Stimulated activated CD4-positive, alpha-beta T cell treated with anti-CD3 and anti-CD28 coated beads, Interleukin-15, amount 100 ng/mL, for 48 hours (primary cell): ENCODE results near the gene RAVER2.

ENCODE experiments used
- DNase-seq, 2 donors: peaks; one replicate each; pipeline ENCODE4 v3.0.0-alpha.2; 2020; ENCODE audit warnings: low read depth in 2 of 2

The RAVER2 gene

DNA sequence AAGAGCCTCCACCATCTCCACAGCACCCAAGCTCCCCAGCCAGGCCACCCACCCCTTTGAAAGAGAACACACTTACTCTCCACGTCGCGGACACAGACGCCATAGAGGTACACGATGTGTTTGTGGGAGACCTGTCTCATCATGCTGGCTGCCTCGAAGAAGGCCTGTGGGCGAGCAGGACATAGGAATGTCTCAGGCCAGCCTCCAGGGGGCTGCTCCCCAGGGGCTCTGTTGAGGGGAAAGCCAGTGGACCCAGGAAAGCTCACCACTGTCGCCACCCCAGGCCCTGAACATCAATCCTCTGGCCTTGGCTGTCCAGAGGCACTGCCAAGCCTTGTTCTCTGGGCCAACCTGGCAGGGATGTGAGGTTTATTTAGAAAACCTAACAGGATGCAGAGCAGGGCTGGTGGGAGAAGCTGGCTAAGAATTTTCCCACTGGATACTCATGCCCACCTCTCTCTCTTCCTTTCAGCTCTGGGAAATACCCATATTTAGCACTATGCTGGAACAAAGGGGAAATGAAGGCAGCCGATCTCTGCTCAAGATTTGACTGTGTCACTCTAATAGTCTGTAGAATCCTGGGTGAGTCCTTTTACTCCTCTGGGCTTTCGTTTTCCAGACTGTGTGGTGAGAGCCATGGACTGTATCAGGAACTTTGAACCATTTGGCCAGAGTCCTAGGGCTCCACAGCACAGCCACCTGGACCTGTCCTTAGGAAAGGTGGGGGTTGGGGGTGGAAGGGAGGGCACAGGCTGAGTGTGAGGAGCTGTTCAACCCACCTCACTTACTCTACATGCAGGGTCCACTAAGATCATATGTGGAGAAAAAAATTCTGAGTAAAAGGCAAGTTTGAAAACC lies 101.9 kb downstream of the RAVER2 start:
- no peak for DNase-seq

DNA sequence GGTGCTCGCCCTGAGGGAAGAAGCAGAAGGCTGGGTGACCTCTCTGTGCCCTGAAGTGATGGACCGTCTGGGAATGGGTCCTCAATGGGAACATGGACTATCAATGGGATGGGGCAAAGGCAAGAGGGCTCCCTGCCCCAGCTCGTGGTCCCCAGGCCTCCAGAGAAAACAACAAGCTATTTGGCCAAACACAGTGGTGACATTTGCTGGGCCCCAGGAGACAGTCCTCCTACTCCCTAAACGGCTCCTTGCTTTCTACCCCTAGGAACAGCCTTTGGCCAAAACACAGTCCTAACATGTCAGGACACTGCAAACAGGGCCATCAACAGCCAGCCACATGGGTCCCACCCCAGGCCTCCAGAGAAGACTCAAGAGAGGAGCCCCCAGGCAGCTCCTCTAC lies 102.8 kb downstream of the RAVER2 start:
- DNase-seq: no peak

DNA sequence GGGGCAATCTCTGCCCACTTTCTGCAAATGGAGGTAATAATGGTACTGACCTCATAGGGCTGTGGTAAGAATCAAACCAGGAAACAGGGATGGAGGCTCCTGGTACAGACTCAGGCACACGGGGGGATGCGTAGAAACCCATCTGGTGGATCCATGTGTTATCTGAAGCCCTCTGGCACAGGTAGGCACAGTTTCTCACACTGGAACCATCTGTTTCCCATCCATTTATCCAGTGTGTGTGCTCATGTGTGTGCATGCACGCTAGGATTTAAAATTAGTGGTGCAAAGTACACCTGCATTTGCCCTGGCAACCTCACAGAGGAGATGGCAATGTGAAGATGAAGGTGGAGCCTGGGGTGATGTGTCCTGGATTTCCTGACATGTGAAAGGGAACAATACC lies 103.3 kb downstream of the RAVER2 start:
- no peak for DNase-seq

DNA sequence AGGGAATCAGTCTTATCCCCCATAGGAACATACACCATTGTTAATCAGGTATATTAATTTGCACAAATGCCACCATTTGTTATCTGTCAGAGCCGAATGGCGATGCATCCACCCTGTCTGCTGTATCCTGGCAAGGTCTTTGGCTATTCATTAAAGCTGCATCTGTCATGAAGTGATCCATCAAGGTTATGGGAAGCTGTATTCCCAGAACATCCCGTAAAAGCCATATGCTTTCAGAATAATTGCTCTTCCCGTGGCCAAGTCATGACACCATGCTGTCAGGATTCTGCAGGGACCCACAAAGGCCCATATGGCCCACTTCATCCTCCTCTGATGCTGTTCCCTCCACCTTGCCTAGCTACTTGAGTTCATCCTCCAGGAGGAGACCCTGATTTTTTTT lies 103.9 kb downstream of the RAVER2 start:
- no peak for DNase-seq

DNA sequence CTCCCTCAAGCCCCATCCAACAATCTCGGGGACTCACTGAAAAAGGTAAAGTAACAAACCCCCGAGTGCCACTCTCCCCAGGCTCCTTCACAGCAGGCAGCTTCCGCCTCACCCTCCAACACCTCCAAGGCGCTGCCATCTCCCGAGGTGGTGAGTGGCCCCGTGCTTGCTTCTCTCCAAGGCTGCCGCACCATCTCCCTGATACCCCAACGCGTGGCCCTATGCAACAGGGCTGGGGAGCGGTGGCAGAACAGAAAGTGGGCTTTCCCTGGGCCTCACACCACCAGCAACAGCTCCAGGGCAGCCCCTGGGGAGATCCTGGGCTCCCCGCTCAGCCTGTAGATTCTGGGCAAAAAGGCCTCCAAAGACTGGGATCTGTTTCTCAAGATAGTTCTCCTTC lies 105.1 kb downstream of the RAVER2 start:
- no peak for DNase-seq

DNA sequence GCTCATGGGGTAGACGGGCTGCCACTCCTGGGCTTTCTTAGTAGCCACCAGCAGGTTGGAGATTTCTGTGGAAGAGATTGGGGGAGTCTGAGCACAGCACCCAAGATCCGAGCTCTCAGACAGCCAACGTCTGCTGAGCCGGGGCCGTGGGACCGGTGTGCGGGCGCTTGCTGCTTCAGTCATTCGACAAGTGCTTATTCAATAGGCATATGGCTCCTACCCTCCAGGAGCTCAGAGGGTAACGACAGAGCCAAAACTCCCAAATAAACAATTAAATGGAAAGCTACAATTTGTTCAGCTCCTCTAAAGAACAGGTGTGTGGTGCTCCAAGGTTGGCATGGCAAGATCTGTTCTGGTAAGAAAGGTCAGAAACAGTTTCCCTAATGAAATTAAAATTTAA lies 106.0 kb downstream of the RAVER2 start:
- no peak for DNase-seq

DNA sequence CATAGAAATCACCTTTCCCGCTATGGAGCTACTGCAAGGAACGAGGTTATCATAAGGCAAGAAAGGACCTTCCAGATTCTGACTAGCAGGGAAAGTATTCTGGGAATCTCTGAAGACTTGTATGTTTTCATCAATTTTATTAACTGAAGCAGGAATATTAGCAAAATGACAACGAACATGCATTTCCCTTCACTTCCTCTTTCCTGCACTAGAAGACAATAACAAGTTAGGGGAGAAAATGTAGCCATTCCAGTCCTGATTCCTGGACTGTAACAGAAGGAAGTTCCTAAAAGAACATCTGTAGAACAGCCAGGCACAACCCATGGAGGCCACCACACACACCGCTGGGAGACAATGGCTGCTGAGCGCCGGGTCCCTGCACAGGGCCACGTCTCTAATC lies 106.8 kb downstream of the RAVER2 start:
- DNase-seq: no peak

DNA sequence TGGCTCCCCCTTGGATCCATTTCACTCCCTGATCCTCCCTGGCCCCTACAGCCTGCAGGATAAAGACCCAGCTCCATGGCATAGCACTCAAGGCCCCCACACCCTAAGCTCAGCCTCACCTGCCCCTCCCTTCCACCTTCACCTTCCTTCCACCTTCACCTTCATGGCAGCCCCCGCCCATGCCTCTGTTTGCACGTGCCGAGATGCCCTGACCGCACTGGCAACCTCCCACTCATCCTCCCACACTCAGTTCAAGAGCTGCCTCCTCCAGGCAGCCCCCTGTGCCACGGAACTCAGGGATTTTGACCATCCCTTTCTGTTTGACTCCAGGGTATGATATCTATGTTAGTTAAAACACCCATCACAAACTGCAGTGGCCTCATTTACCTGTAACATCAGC lies 109.8 kb downstream of the RAVER2 start:
- DNase-seq: no peak

DNA sequence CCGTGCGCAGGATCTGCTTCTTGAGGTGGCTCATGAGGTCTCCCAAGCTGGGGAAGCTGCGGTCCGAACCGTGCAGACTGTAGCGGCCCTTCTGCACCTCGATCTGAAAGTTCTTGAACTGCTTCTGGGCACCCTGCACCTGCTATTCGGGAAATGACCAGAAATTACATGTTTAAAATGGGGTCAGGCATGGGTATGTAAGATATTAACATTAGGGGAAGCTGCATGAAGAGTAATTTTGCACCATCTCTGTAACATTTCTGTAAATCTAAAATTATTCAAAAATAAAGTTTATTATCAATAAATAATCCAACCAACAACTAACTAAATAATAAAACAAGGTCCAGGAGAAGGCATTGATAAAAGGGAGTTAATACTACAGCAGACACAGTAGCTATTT lies 110.7 kb downstream of the RAVER2 start:
- no peak for DNase-seq

DNA sequence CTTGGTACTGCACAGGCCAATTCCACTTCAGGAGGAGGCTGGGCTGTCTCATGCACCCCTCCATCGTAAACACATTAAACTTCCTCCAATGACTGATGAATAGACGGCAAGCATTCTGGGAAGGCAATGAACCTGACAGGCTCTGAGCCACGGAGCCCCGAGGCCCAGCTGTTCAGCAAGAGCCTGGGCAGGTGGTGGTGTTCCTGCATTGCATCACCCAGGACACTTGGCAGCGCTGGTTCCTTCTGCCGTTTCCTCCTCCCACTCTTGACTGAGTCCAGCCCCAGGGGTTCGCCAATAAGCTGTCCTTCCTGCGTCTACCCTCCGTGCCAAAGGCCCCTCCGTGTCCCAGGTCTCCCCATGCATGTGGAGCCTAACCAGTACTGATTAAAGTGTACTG lies 111.7 kb downstream of the RAVER2 start:
- no peak for DNase-seq

DNA sequence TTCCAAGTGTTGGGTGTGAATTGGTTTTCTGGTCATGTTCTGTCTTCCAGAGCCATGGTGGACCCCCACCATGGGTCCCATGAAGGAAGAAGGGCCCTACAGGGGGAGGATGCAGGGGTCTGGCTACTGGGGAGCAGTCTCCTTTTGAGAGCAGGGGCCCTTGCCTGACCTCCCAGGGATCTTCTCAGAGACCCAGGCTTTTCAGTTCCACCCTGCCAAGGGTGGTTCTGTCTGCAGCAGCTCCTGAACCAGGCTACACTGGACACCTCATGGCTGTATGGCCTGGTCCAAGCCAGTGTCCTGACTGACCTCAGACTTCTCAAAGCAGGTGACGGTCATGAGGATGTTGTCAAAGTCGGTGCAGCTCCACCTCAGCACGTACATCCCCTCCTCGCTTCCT lies 112.5 kb downstream of the RAVER2 start:
- DNase-seq: no peak

DNA sequence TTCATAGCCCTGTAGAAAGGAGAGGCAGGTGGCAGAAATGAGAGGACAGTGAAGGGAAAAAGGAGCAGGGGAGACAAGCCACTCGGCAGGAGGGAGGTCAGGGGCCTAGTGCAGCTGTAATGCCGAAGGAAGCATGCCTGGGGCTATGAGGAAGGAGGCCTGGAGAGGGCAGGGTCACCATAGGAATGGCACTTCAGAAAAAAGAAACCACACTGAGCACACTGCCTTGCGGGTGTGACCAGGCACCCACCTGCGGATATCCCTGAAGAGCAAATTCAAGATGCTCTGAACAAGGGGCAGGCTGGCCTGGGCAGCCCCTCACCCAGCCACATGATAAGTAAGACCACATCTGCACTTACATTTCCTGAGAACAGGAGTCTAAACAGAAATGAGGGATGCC lies 116.7 kb downstream of the RAVER2 start:
- no peak for DNase-seq

DNA sequence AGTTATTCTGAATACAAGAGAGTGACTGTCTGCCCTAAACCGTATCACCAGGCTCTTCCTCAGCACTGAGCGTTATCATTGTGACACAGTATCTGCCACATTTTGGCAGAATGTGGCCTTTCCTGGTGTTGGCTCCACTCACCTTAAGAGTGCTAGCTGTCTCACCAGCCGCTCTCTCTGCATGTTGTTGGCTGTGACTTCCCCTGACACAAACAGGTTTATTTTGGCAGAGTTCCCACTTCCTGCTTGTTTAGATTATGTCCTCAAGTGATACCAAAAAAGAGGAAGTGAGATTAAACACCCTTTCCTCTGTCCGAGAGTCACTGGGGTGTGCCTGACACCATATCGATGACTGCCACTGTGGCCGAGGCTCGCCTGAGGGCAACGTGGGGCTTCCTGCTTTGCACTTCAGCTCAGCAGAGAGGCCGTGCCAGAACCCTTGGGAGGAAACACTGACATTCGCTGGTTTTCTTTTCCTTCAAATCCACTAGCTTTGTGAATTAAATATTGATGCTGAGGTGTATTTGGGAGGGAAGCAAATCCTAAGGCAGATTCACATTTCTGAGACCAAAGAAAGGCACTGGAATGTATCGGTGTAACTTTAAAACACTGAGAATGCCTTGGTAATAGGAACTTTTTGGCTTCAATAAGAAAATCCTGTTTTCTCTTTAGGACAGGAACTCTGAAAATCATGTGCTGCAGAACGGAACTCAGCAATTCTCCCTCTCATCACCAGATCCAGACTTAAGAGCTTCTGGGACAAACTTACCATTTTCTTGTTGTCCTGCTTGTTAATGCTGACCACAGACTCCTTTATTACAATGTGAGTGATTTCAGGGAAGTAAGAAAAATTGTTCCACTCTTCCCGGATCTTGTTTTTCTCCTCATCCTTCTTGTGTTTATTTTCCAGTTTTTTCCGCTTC lies 119.4 kb downstream of the RAVER2 start:
- peak in 1 of 2 donors; percentile 3 for DNase-seq

DNA sequence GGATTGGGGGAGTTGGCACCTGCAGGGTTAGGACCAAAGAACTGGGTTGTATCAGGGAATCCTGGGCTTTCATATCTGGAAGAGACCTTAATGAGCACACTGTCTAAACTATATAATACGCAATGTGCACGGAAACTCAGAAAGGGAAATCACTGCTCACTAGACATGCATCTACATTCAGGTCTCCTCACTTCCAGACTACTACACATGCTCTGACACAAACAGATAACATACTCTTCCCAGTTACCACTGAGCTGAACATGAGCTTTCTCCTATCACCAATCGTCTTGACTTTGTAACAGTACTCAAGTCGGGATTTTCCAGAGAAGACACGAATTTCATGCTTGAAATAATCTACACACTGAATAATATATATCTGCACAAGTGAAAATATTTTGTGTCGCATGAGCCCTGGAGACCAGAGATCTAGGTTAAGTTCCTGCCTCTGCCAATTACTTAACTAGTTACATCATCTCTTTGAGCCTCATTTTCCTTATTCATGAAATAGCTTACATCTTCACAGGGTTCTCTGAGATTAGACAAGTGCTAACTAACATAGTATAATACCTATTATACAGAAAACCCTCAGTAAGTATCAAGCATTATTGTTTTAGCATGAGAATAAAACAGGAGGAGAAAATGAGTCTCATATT lies 120.4 kb downstream of the RAVER2 start:
- DNase-seq: no peak

DNA sequence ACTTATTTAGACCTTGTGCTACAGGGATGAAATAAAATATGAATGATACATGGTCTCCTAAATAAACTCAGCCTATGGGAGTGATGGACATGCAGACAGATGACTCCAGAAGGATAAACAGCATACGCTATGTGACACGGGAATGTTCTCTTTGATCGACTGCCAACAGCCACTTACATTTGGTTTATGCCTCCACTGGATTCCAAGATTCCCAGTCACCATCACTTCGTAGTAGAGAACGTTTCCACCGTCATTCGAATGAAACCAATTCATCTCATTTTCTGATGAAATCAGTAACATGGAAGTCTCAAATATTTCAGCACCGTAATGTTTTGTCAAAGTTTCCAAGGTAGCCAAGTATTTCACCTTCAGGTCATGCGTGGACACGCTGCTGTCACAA lies 121.8 kb downstream of the RAVER2 start:
- no peak for DNase-seq

DNA sequence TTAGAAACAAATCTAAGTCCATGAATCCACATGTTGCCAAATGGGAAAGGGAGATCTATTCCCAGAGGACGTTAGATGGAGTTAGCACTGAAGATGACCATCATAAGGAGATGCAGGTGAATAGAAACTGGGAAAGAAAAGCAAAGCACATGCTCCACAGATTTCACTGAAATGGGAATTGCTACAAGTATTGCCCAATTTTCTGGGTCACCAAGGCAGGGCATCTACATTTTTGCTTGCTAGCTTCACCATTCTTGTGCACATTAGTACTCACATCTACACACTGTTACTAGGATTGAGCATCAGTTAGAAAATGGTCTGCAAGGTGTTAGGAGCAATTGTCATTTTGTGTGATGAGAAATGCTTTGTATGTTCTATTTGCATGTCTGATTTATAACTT lies 122.4 kb downstream of the RAVER2 start:
- DNase-seq: no peak

DNA sequence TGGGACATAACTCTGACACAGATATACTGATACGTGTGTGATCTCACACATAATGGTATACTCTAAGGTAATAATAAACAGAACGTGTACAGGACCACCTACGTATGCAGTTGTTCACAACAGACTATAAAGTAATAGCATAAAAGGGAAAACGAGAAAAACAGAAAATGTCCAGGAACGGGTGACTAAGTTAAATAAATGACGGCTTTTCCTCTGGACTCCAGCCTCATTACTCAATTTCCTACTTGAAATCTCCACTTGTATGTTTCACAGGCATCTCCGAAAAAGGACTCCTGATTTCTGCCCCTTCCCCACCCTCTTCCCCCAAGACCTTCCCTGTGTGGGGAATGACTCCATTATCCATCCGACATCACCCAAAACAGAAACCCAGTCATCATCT lies 126.4 kb downstream of the RAVER2 start:
- DNase-seq: no peak

DNA sequence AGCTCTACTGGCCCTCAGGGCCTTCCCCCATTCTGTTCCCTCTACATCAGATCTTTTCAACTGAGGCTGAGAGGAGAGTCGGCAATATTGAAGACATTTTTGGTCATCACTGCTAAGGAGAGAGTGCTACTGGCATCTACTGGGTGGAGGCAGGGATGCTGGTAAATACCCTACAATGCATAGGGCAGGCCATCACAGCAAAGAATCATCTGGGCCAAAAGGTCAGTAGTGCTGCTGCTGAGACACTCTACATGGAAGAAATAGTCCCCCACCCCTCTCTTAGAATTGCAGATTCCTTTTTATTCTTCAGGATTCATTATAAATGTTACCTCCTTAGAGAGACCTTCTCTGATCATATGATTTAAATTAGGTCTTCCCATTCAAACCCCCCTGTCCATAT lies 127.2 kb downstream of the RAVER2 start:
- DNase-seq: no peak

DNA sequence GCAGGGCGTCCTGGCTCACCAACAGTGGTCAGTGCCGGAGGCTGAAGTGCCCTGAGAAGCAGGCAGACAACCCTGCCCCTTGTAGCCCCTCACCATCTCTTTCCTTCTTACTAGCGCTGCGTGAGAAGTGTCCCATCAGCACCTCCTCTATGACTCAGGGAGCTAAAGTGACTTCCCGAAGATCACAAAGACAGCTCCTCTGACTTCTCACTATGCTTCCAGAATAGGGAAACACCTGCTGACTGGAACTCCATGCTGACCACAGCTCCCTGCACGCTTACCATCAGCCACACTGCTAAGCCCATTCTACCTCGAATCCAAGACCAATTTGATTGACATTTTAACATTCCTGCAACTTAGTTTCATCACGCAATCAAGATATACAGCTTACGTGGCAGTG lies 128.7 kb downstream of the RAVER2 start:
- DNase-seq: no peak

DNA sequence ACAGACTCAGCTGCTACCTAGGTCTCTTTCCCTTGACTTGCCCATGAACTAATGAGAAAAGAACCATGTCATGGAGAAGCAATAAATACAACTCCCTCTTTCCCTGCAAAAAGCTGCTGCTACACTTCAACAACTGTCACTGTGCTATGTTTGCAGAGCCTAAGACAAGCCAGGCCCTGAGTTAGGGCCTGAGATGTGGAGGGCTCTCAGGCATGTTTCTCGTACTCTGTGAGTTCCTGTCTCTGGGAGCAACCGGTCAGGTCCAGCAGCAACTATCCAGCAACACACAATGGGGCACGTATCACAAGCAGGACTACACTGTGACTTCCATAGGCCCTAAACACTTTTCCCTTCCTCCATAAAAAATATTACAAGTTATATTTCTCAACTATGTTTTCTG lies 129.8 kb downstream of the RAVER2 start:
- DNase-seq: no peak

DNA sequence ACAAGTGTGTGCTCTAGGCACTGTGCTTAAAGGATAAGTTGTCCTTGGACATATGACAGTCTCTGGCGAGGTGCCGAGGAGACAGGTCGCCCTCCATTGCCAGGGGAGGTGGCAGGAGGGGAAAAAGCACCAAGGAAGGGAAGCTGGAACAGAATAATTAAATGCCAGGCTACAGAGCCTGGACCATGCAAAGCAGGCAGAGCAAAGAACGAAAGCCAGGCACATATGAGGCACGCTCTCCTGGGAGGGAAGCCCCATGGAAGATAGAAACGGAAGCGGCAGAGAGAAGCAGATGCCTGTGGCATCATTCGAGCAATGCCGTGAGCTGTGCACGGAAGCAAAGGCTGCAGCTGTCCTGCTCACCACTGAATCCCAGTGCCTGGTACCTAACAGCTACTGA lies 130.2 kb downstream of the RAVER2 start:
- no peak for DNase-seq

DNA sequence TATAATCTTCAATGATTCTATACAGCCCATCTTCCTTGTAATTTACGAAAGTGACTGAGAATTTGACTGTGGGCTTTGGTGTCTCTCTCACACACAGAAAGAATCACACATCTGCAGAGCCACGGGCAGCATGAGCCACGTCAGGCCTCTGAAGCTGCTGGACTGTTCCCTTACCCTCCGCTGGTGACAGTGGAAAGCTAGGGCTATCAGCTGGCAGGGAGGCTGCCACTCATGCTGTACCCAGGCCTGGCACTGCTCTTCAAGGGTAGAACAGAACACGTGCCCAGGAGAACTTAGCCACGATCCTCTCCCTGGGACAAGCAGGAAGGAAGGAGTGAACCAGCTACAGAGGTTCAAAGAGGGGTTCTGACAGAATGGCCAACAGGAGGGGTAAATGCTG lies 130.7 kb downstream of the RAVER2 start:
- DNase-seq: no peak

DNA sequence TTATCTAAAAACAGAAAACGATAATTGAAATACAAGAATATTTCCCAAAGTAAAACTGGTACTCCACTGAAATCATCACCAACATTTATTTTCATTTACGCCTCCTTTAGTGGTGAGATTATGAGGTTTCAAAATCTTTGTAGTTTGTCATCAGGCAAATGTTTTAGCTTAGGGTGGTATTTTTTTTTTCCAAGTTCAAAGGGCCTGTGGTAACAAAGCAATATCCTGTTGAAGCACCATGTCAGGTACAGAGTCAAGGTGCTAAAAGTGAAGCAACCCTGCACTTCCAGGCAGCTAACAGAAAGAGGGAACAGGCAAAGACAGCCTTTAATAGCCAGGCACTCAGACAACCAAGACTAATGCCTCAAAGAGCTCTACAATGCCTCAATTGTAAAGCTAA lies 132.3 kb downstream of the RAVER2 start:
- DNase-seq: no peak
